NOMO-1 treated with DMSO at 0.1 percent for 48 hours (cell line): ENCODE data around the gene HOXD8.

Experiments
- DNase-seq: peaks from one replicate; lab custom pipeline; 2025; ENCODE audit not compliant: unreplicated experiment; lab: John Stamatoyannopoulos, UW

The HOXD8 gene

DNA sequence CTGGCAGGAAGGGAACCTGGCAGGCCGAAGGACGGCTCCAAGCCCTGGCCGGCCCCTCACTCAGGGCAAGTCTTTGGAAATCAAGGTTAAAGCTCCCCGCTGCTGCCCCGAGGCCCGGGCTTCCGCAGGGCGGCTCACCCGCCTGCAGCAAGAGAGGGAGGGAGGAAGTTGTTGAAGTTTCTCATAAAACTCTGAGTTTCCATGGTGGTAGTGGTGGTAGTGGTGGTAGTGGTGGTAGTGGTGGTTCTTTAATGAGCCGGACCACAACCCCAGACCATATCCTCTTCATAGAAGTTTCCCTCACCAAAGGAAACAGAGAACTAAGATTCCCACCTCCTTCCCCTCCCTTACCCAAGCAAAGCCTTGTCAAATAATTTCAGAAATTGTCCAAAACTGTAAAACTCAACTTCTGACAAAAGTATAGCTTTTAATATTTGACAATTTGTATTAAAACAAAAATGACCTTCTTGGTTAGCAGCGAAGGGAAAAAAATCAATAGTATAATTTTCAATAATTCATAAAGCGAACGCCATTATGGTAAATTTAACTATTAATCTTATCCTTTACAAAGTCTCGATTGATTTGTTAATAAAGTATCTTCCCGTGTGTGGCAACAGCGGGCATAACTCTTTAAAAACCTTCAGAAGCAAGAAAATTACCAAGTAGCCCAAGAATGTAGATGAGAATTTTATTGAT is 14.4 kb upstream of the HOXD8 start:
- no peak for DNase-seq

DNA sequence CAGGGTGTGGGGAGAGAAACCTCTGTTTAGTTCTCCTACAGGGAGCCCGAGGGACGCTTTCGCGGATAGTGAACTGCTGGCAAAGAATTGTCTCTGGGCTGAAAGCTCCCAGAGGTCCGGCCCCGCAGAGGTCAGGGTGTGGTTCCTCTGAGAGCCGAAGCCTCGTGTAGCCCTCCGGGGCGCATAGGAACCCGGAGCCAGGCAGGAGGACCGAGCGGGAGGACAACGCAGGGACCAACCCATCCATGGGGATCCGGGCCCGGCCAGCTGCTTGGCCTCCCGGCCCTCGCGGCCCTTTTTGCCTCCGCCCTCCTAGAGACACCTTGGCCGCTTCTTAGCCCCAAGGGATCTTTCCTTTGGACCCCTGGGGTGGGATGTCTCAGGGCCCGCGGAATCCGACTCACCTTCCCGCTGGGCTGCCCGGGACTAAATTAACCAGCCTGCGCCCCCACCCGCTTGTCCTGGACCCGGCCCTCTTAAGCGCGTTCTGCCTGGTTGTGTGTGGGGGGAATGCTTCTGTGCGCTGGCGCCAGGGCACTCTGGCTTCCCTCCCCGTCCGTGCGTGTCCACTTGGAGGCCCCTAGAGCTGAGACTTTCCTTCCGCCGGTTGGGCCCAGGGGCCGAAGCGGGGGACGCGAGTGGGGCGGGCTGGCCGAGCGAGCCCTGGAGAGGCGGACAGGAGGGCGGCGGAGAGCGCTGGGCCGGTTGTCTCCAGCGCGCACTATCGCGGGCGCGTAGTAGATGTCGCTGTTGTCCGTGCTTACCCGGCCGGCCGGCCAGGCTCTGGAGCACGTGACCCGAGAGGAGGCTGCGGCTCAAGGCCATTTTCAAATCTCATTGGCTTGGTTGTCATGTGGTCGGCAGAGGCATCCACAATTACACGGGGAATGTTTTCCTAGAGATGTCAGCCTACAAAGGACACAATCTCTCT is 13.4 kb upstream of the HOXD8 start, which contains the start of gene HOXD10:
Gene HOXD10, plus strand, starts transcription at position 896 of the 931 bp plus-strand sequence. CDS start 56 bp downstream, outside the sequence.
- DNase-seq = no peak

DNA sequence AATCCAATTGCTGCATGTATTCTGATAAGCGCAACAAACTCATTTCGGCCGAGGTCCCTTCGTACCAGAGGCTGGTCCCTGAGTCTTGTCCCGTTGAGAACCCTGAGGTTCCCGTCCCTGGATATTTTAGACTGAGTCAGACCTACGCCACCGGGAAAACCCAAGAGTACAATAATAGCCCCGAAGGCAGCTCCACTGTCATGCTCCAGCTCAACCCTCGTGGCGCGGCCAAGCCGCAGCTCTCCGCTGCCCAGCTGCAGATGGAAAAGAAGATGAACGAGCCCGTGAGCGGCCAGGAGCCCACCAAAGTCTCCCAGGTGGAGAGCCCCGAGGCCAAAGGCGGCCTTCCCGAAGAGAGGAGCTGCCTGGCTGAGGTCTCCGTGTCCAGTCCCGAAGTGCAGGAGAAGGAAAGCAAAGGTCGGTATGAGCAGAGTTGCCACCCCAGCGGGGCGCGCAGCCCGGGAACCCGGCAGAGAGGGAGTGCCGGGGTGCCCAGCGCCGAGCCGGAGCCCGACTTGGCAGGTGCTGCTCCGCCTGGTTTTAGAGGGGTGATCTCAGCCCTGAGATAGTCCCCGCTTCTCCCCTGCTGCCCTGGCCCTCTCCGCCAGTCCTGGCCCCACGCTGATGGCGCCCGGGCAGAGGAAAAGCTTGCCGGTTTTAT is 12.2 kb upstream of the HOXD8 start:
- no peak for DNase-seq

DNA sequence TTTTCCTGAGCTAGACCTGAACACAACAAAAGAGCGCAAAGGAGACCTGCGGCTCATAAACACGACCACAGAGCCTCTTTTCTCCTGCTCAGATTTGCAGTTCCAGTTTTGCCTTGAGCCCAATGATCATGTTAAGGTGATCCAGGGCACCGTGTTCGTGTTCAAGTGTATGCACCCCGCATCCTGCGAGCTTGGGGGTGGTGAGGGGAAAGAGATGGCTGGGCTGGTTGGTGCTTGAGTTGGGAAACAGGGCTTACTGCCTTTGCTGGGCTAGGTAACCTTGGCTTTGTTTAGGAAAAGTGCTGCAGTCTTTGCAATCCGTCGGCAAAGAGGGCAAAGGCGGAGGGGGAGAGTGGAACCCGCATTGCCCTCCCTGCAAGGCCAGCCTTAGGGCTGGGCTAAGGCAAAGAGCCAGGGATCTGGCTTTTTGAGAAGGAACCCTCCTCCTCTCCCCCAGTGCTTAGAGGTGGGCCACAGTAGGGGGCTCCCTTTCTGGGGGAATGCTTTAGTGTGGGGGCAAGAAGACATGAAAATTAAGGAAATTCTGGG is 11.6 kb upstream of the HOXD8 start:
- no peak for DNase-seq

DNA sequence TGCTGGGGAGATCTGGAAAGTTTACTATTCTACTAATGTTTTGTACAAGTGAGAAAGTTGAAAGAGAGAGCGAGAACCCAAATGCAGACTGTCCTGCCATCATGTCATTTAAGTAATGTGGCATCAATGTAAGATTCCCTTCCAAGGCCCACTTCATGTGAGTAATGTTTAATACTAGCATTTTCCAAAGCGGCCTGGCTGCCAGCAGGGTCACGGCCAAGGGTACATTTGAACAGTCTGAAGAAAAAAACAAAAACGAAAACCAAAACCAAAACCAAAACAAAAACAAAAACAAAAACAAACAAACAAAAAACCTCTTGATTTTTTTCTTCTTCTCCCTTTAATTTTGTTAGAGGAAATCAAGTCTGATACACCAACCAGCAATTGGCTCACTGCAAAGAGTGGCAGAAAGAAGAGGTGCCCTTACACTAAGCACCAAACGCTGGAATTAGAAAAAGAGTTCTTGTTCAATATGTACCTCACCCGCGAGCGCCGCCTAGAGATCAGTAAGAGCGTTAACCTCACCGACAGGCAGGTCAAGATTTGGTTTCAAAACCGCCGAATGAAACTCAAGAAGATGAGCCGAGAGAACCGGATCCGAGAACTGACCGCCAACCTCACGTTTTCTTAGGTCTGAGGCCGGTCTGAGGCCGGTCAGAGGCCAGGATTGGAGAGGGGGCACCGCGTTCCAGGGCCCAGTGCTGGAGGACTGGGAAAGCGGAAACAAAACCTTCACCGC is 10.7 kb upstream of the HOXD8 start:
- peak; percentile 23 for DNase-seq

DNA sequence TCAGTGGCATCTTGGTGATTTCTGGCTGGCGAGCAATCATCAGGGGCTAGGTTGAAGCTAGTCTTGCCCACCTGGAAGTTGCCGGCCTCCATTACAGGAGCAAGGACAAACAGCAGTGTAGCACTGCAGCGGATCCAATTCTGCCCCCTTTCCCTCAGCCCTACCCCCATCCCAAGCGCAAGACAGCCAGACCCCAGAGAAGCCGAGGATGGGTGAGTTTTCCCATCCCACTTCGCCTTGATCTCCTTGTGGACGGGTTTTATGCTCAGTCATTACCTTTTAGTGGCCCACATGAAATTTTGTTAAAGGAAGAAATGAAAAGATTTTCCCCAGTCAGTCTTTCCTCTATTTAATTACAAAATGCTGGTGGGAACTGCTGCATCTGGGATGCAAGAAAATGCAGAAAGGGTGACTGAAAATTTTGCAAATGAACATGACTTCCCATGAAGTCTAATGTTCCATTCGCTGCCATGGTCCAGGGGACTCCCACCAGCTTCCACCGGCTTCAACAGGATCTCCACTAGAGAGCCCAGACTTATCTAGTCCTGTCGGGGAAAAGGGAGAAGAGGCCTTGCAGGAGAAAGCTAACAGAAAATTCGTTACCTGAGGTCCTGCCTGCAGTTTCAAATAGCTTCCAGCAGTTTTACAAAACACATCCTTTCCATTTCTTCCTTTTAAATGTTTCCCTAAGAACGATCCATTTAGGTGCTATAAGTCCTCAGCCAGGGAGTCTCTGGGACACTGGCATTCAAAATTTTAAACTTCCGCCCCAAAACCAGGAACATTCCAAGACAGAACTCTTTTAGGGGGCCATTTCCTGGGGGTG is 8.9 kb upstream of the HOXD8 start:
- DNase-seq = no peak

DNA sequence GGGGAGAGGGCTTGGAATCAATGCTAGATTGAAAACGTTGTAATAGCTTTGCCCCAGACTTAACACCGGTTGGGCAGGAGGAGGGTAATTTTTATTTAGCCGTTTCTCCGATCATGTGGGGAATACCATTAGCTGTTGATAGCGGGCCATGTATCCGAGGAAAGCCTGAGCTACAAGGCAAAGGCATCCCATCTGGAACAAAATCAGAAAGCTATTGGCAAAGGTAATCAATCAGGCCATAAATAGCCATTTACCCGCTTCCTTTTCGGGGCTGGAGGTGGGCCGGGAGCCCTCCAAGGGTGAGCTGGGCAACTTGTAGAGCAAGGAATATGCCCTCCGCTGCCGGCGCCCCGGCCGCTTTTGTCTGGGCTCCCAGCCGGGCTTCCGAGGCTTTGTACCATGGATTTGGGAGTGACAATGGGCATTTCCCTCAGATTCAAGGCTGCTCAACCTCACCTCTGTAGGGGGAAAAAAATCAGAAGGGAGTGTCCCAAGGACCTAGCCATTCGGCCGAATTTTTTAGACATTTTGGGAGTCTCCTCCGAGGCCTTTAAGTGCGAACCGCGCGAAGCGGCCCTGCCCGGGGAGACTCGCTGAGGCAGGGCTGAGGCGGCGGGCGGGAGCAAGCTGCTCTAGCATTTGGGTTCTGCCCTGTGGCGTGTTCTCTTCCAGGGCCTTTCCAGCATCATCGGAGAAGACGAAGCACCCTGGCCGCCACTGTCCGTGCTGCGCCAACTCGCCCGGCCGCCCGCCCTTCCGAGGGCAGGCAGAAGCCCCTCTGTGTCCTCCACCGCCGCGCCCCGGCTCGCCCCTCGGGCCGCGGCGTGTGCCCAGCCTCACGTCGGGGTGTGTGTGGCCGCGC is 8.1 kb upstream of the HOXD8 start:
- no peak for DNase-seq

DNA sequence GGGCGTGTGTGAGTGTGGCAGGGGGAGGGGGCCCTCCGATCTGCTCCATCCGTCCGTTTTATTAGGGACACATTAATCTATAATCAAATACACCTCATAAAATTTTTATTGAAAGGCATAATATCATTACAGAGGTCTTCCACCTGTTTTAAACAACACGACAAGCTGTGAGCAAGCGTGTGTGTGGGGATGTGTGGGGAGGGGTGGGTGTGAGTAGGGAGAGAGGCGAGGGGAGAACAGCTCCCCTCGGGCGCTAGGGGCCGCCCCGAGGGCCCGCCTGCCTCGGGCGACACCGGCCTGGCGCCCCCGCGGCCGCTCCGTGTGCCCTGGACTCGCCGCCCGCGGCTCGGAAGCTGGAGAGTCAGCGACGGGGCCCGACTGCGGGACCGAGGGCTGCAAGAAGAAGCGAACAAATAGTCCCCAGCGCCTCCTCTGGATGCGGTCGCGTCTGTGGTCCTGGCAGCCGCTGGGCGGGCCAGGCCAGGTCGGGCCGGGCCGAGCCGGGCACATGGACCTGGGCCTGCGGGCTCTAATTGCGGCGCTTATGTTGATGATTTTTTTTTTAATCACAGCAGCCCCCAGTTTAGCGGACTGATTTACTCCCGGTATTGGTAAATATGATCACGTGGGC is 7.3 kb upstream of the HOXD8 start:
- DNase-seq = no peak

DNA sequence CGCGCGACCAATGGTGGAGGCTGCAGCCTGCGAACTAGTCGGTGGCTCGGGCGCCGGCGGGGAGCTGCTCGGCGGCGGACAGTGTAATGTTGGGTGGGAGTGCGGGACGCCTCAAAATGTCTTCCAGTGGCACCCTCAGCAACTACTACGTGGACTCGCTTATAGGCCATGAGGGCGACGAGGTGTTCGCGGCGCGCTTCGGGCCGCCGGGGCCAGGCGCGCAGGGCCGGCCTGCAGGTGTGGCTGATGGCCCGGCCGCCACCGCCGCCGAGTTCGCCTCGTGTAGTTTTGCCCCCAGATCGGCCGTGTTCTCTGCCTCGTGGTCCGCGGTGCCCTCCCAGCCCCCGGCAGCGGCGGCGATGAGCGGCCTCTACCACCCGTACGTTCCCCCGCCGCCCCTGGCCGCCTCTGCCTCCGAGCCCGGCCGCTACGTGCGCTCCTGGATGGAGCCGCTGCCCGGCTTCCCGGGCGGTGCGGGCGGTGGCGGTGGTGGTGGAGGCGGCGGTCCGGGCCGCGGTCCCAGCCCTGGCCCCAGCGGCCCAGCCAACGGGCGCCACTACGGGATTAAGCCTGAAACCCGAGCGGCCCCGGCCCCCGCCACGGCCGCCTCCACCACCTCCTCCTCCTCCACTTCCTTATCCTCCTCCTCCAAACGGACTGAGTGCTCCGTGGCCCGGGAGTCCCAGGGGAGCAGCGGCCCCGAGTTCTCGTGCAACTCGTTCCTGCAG is 6.7 kb upstream of the HOXD8 start, which contains the start of gene HOXD9:
Gene HOXD9, plus strand, starts transcription at position 37 of the 728 bp plus-strand sequence. Its CDS starts 50 bp downstream, at position 87.
- DNase-seq = no peak

DNA sequence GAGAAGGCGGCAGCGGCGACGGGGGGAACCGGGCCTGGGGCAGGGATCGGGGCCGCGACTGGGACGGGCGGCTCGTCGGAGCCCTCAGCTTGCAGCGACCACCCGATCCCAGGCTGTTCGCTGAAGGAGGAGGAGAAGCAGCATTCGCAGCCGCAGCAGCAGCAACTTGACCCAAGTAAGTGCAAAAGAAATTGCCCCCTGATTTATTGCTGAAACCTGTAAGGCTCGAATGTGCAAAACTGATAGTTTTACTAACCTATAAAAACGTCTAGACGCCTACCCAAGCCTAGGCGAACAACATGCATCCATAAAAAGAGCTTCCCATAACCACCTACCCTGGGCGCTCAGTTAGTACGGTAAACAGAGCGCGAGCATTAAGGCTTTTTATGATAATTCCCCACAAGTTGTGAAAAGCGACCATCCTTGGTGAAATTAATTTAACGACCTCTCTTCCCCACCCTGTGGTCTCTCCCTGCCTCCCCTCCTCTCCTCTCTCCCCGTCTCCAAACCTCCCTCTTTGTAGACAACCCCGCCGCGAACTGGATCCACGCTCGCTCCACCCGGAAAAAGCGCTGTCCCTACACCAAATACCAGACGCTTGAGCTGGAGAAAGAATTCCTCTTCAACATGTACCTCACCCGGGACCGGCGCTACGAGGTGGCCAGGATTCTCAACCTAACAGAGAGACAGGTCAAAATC is 5.9 kb upstream of the HOXD8 start:
- no peak for DNase-seq

DNA sequence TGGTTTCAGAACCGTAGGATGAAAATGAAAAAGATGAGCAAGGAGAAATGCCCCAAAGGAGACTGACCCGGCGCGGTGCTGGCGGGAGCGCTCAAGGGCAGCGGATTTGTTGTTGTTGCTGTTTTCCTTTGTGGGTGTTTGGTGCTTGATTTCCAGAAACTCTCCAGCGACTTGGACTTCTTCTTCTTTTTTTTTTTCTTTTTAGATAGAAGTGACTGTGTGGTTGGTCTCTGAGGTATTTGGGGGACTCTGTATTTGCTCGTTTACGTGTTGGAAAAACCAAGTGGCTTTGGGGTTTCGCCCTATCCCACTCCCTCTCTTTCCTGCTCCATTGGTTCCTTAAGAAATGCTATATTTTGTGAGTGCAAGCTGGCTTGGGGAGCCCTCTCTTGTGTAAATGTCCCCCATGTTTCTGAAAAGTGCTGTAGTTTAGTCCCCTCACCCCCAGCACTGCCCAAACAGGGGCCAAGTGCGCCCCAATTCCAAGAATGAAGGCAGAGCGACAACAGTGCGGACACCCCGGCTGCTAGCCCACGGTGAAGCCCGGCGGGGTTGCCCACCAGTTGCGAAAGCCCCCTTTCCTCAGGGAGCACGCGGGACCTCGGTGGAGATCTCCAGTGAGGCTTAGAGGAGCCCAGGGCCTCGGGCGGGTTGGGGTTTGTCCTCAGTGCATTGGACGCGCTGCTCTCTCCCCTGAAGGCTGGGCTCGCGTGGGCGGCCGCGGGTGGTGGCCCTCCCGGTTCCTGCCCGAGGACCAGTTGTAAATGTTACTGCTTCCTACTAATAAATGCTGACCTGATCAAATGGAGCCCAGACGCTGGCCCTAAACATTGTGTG is 5.2 kb upstream of the HOXD8 start:
- no peak for DNase-seq

DNA sequence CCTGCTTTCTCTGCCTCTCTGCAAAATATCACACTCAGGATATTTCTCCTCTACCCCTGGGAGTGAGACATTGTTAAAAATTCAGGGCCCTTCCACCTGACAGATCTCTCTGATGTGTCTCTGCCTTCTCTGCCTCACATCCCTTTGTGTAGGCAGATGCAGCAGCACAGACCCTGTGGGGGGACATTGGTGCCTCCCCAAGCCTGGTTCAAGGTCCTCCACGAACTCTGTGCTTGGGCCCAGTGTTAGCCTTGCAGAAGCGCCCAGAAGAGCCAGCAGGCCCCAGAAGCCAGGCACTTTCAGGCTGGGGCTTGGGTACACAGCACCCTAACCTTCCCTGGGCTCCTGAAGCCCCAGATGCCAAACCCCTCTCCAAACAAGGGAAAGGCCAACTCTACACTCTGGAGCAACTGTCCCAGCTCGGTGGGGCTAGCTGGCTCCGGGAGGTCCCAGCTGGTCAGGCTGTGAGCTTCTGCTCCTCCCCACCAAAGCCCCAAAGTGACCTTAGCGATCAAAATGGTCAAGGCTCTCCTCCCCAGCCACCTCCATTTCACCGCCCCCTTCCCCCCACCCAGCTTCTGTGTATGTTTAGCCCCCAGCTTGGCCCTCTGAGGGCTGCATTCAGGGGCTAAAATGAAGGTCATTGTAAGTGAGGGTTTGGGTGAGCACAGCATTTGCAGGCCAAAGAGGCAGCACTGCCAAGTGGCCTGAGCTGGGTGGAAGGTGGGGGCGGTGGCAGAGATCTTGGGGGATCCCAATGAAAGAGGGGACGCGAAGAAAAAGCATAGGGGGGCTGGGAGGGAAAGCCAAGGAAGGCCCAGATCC is 4.3 kb upstream of the HOXD8 start:
- DNase-seq = no peak

DNA sequence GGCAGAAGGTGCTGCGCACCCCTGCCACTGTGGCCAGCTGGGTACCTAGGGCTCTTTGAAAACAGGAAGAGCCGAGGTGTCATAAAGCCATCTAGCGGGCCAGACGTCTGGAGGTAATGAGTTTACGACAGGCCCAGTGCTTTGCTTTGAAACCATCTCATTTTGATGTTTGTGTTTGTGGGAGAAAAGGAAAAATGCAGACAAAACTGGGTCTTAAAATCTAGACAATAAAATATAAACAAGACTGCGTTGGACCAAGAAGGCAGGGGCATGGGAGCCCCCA is 3.8 kb upstream of the HOXD8 start:
- DNase-seq = no peak

DNA sequence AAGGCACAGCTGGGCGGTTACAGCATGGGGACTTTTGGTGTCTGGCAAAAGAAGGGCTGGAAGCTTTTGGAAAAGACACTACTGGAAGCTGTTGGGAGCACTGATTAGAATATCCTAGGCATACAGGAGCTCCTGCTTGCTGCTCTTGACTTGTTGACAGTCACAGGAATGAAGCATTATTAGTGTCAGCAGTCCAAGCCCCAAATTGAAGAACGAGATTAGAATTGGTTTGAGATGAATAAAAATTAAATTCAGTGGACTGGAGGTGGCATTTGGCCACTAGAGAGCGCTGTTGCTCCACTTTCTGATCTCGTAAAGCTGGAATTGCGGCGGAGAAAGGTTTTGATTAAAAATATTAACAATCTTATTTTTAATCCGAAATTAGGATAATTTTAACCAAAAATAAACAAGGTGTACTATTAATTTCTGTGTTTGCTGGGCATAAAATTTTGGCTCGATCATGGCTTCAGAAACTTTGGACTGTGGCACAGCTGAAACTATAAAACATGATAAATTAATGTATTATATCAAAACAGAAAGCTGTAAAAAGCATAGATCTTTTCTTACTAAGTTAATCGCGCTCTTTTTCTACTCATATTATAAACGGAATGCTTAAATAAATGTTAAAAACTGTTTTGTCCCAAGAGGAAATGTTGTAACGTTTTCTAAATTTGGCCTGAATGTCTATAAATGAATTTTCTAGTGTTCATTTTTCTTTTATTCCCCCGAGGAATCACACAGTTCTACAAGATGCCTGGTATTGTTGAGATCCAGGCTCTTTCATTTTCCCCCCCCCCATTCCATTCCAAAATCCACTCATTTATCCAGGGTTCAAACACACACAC is 2.4 kb upstream of the HOXD8 start:
- DNase-seq = peak; percentile 30

DNA sequence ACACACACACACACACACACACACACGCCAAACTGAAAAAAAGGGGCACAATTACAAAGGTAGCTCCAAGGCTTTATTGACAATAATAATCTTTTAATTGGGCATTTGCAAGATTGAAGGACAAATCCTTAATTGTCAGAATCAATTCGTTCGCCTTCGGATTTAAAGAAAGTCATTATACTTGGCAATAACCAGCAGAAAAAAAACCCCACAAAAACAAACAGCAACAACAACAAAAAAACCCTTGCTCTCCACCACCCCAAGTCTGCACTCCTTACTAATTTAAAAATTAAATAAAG is 1.8 kb upstream of the HOXD8 start:
- no peak for DNase-seq
